Ramos (cell line): Measurements from ENCODE around the gene STIL.
"Not testable (repeated sequence)": the region's sequence is repeated elsewhere in the genome, so short reads cannot be mapped to it uniquely, and the experiment has no call there.

Source experiments
- in situ Hi-C: fragments of 300-500 bp; cut with MboI; formaldehyde crosslinking; loops from one replicate; pipeline ENCODE4 v1.14.3; 2022; ENCODE audit warnings: low sequenced_read_pairs; ENCODE audit not compliant: unreplicated experiment

The STIL gene

GRCh38 chr1:47223921-47224675, 89.8 kb downstream of the STIL start:
- in situ Hi-C loops = no loop called here

GRCh38 chr1:47223174-47223920, 90.6 kb downstream of the STIL start:
- in situ Hi-C loops = no loop called here

- in situ Hi-C loops = no loop called here
These were observed 91.5 kb downstream of the STIL start for GRCh38 chr1:47222476-47222875.

GRCh38 chr1:47219590-47220220, 94.2 kb downstream of the STIL start:
- in situ Hi-C loops = no loop called here

GRCh38 chr1:47219001-47219400, 94.9 kb downstream of the STIL start:
- in situ Hi-C loops = no loop called here

- in situ Hi-C loops = no loop called here
These were observed 97.5 kb downstream of the STIL start for GRCh38 chr1:47216278-47217059.

GRCh38 chr1:47215713-47216112, 98.2 kb downstream of the STIL start:
- in situ Hi-C loops = no loop called here

GRCh38 chr1:47214549-47214948, 99.4 kb downstream of the STIL start:
- in situ Hi-C loops = no loop called here

- in situ Hi-C loops = no loop called here
These were observed 100.5 kb downstream of the STIL start for GRCh38 chr1:47213230-47213963.

GRCh38 chr1:47212636-47213229, 101.2 kb downstream of the STIL start:
- in situ Hi-C loops = no loop called here

GRCh38 chr1:47211796-47212269, 102.1 kb downstream of the STIL start:
- in situ Hi-C loops = no loop called here

- in situ Hi-C loops = no loop called here
These were observed 103.3 kb downstream of the STIL start for GRCh38 chr1:47210666-47211065.

GRCh38 chr1:47209725-47210325, 104.1 kb downstream of the STIL start:
- in situ Hi-C loops = no loop called here

- in situ Hi-C loops = no loop called here
These were observed 104.9 kb downstream of the STIL start for GRCh38 chr1:47209091-47209490.

- in situ Hi-C loops = no loop called here
These were observed 105.5 kb downstream of the STIL start for GRCh38 chr1:47208374-47208850.

GRCh38 chr1:47207803-47208373, 106.1 kb downstream of the STIL start:
- in situ Hi-C loops = no loop called here

- in situ Hi-C loops = no loop called here
These were observed 108.0 kb downstream of the STIL start for GRCh38 chr1:47205918-47206317.

- in situ Hi-C loops = not testable (repeated sequence)
These were observed 110.4 kb downstream of the STIL start for GRCh38 chr1:47203504-47203903.
